ENCODE results near the gene GHSR. TPM values are rescaled to one million over a fixed set of nuclear protein-coding genes. Genes with fewer than 3 reads are reported as not detected.

GHSR gene
- total and polyA plus RNA-seq, 2 of the 4 experiments (the other 2 are of a cell fraction): not detected

GRCh38 chr3:172467170-172467824 lies 19.0 kb upstream of the GHSR start:
- Histone ChIP-seq H3K23ac (ENCODE audit: low read depth, low read length) (no peak overlapping the region), H3K14ac (replicated peaks; ENCODE audit: low read depth, low read length) (no peak overlapping the region), H3K4me2 (ENCODE audit: low read depth, low read length) (no peak overlapping the region), H2BK5ac (ENCODE audit: low read depth, low read length, poor library complexity, severe bottlenecking) (no peak overlapping the region), H3K36me3 (ENCODE audit: control insufficient read depth, insufficient read depth, low read length) (no peaks in the 10 kb centered on the region), H3K27me3 (ENCODE audit: control insufficient read depth, insufficient read depth, low read length) (no peaks in the 10 kb centered on the region; the same call in 1 of the 2 replicates), H2AK5ac (ENCODE audit: low read depth, low read length) (no peak overlapping the region), H3K18ac (ENCODE audit: low read depth, low read length) (no peak overlapping the region), H3K9ac (ENCODE audit: low read depth, low read length) (no peak overlapping the region), H3K4me1 (ENCODE audit: control insufficient read depth, insufficient read depth, low read length) (peaks cover 4% of the 10 kb centered on the region), H2BK120ac (ENCODE audit: low read depth, low read length) (no peak overlapping the region), H4K5ac (ENCODE audit: low read depth, low read length) (no peak overlapping the region), H3K4me3 (ENCODE audit: insufficient read depth, low read depth, low read length) (no peak overlapping the region), H3K56ac (ENCODE audit: extremely low read depth, insufficient read depth, low read length) (no peak overlapping the region), H2AK9ac (replicated peaks; ENCODE audit: low read depth, low read length, poor library complexity) (no peak overlapping the region), H3K9me1 (ENCODE audit: insufficient read depth, low read length) (no peaks in the 10 kb centered on the region), H3K9me3 (ENCODE audit: control insufficient read depth, insufficient read depth, low read length) (no peaks in the 10 kb centered on the region), H3K4ac (ENCODE audit: low read depth, low read length) (no peak overlapping the region), H2BK20ac (ENCODE audit: low read depth, low read length) (no peak overlapping the region), H3K27ac (ENCODE audit: insufficient read depth, low read length) (no peak overlapping the region), H2BK15ac (ENCODE audit: low read depth, low read length) (no peak overlapping the region), H4K8ac (ENCODE audit: low read depth in 2 of 2, low read length in 2 of 2) (no peak overlapping the region), H4K91ac (ENCODE audit: insufficient read depth, low read depth, low read length) (no peak overlapping the region), H2AFZ (replicated peaks; ENCODE audit: low read length, poor library complexity) (no peak overlapping the region), H3K79me1 (ENCODE audit: low read depth in 1 of 2, low read length in 2 of 2) (no peaks in the 10 kb centered on the region), H4K20me1 (ENCODE audit: insufficient read depth, low read length) (no peaks in the 10 kb centered on the region)
- DNase-seq: peak; percentile 66
- CTCF ChIA-PET: no interaction called here
- ATAC-seq (ENCODE audit: low read depth): peak; percentile 54
- in situ Hi-C loops (cut with MboI; ENCODE audit: low sequenced_read_pairs): no loop called here
- WGBS, 2 experiments (ENCODE audit: extremely low coverage in 2 of 2, insufficient read length in 1 of 2): no CpG with 5 or more reads among the region's 2 CpGs
- POLR2A ChIA-PET (ENCODE audit: unreplicated experiment): no interaction called here
- TF ChIP-seq POLR2A (IDR thresholded peaks at IDR 0.05; ENCODE audit: low read depth, low read length): no peak
- TF ChIP-seq FOS (IDR thresholded peaks at IDR 0.05; ENCODE audit: low read depth, low read length): peak; percentile 26; the same call in 1 of the 2 replicates
- BruUV-seq (replicated peaks): no TSS peak
- dilution Hi-C loops (cut with HindIII; ENCODE audit: low sequenced_read_pairs, unreplicated experiment): no loop called here
- intact Hi-C loops (cut with micrococcal nuclease): no loop called here
